SH-SY5Y (cell line): ENCODE data around the gene CHST11.

Experiments
- GATA2 ChIP-seq: IDR thresholded peaks from 2 replicates; pipeline ENCODE4 v1.6.1; 2011; ENCODE audit warnings: mild to moderate bottlenecking, low read depth, low read length
- GATA3 ChIP-seq: IDR thresholded peaks from 2 replicates; pipeline ENCODE4 v1.6.1; 2011; ENCODE audit warnings: low read depth, mild to moderate bottlenecking, low read length, moderate library complexity

GRCh38 chr12:104694161-104694560, 237.4 kb downstream of the CHST11 start:
- no peak for TF ChIP-seq GATA2
- TF ChIP-seq GATA3, result no peak
